Fibroblast of lung (primary cell): ENCODE results near the gene BAMBI. TPM values are rescaled to one million over a fixed set of nuclear protein-coding genes. Genes with fewer than 3 reads are reported as not detected.
A peak's percentile ranks its signal among the peaks of the same experiment; 100 is the strongest.

ENCODE experiments used
- DNase-seq, 2 donors: peaks; one replicate each; pipeline versions ENCODE4 v3.0.0 to v3.0.0-alpha.2; 2010; ENCODE audit warnings: low read depth in 2 of 2
- H2AFZ ChIP-seq: 2 replicates; pipeline ENCODE4 v1.5.1; 2012; ENCODE audit warnings: low read length, control low read depth, inconsistent platforms
- H3K27ac ChIP-seq: 2 replicates; pipeline ENCODE4 v1.5.1; 2011; ENCODE audit warnings: low read length, control low read depth; ENCODE audit not compliant: insufficient read depth
- H3K27me3 ChIP-seq: 2 replicates; pipeline ENCODE4 v1.5.1; 2011; ENCODE audit warnings: mild to moderate bottlenecking, low read length; ENCODE audit not compliant: control insufficient read depth, insufficient read depth
- H3K36me3 ChIP-seq: 2 replicates; pipeline ENCODE4 v1.5.1; 2011; ENCODE audit warnings: low read length; ENCODE audit not compliant: control insufficient read depth, insufficient read depth
- H3K4me1 ChIP-seq: 2 replicates; pipeline ENCODE4 v1.5.1; 2011; ENCODE audit warnings: low read length; ENCODE audit not compliant: control insufficient read depth, insufficient read depth; ENCODE audit errors: extremely low read depth
- H3K4me2 ChIP-seq: 2 replicates; pipeline ENCODE4 v1.5.1; 2011; ENCODE audit warnings: low read length, control low read depth; ENCODE audit not compliant: insufficient read depth; ENCODE audit errors: extremely low read depth
- H3K4me3 ChIP-seq, 4 experiments: fragments of 200-600 bp in 1 of 4; sonication (generic) in 1 of 4; replicated peaks in 1 of 4; 2 replicates each; pipeline ENCODE4 v1.5.1; 2011 to 2016; ENCODE audit warnings: low read length in 4 of 4, low read depth in 3 of 4, mild to moderate bottlenecking in 3 of 4, control low read depth in 2 of 4, inconsistent platforms in 1 of 4, mixed read lengths in 1 of 4; ENCODE audit not compliant: insufficient read depth in 1 of 4; ENCODE audit errors: control extremely low read depth in 1 of 4
- H3K79me2 ChIP-seq: 2 replicates; pipeline ENCODE4 v1.5.1; 2012; ENCODE audit warnings: mild to moderate bottlenecking, low read length, inconsistent platforms; ENCODE audit not compliant: control insufficient read depth, insufficient read depth
- H3K9ac ChIP-seq: 2 replicates; pipeline ENCODE4 v1.5.1; 2011; ENCODE audit warnings: mild to moderate bottlenecking, low read length, control low read depth; ENCODE audit not compliant: insufficient read depth
- H3K9me3 ChIP-seq: 2 replicates; pipeline ENCODE4 v1.5.1; 2012; ENCODE audit warnings: low read depth, low read length; ENCODE audit not compliant: control insufficient read depth, insufficient read depth
- H4K20me1 ChIP-seq: 2 replicates; pipeline ENCODE4 v1.5.1; 2011; ENCODE audit warnings: low read length; ENCODE audit not compliant: control insufficient read depth, insufficient read depth; ENCODE audit errors: extremely low read depth
- CTCF ChIP-seq, 2 donors: IDR thresholded peaks in 1 of 2; conservative IDR thresholded peaks in 1 of 2; 1 replicate in 1 of 2; 2 replicates in 1 of 2; pipeline ENCODE4 v1.5.1; 2011 to 2012; ENCODE audit warnings: low read length in 2 of 2, control low read depth in 1 of 2, inconsistent platforms in 1 of 2, low read depth in 1 of 2, mild to moderate bottlenecking in 1 of 2
- EZH2 ChIP-seq: IDR thresholded peaks from 2 replicates; pipeline ENCODE4 v1.5.1; 2012; ENCODE audit warnings: low read length, control low read depth, mild to moderate bottlenecking; ENCODE audit errors: missing control alignments
- polyA plus RNA-seq, 2 donors: library from polyadenylated mRNA; depleted of rRNA in 1 of 2; stranded (reverse) in 1 of 2; unstranded in 1 of 2; fragments of >200 nt; gene quantifications; 2 replicates each; pipeline ENCODE4 v1.2.1, GENCODE V29; 2011 to 2012; ENCODE audit warnings: missing spikeins in 1 of 2
- total RNA-seq: library from RNA; depleted of rRNA; stranded (reverse); fragments of >200 nt; gene quantifications from 2 replicates; pipeline ENCODE4 v1.2.1, GENCODE V29; 2014

Gene BAMBI
- total and polyA plus RNA-seq, 2 donors (not counting 1 experiment from before 2014, with no cell fraction given), result 4.6 to 17.8 TPM

GRCh38 chr10:28704464-28705161 lies 27.3 kb downstream of the BAMBI start:
- H3K9ac ChIP-seq, result no peak overlapping the region
- no peaks in the 10 kb centered on the region for H4K20me1 ChIP-seq
- H3K9me3 ChIP-seq, result no peaks in the 10 kb centered on the region
- peak in 1 of 2 donors; percentile 26 for DNase-seq
- TF ChIP-seq EZH2, result no peak
- TF ChIP-seq CTCF (conservative IDR thresholded peaks at IDR 0.05 in 1 of 2, IDR thresholded peaks at IDR 0.05 in 1 of 2; ENCODE audit: low read depth in 1 of 2, low read length in 2 of 2), result no peak
- H3K27ac ChIP-seq, result no peak overlapping the region
- H3K4me2 ChIP-seq, result no peak overlapping the region
- H2AFZ ChIP-seq, result no peak overlapping the region
- no peak overlapping the region for H3K4me3 ChIP-seq
- H3K27me3 ChIP-seq, result no peaks in the 10 kb centered on the region
- H3K36me3 ChIP-seq, result no peaks in the 10 kb centered on the region
- H3K79me2 ChIP-seq, result no peaks in the 10 kb centered on the region
- no peaks in the 10 kb centered on the region for H3K4me1 ChIP-seq

- Histone ChIP-seq H3K36me3 (no peaks in the 10 kb centered on the region), H3K9me3 (no peaks in the 10 kb centered on the region), H4K20me1 (no peaks in the 10 kb centered on the region), H3K27me3 (no peaks in the 10 kb centered on the region), H3K4me1 (no peaks in the 10 kb centered on the region), H3K79me2 (no peaks in the 10 kb centered on the region), H3K27ac (no peak overlapping the region), H3K4me3 (no peak overlapping the region), H2AFZ (no peak overlapping the region), H3K4me2 (no peak overlapping the region), H3K9ac (no peak overlapping the region)
- TF ChIP-seq CTCF (conservative IDR thresholded peaks at IDR 0.05 in 1 of 2, IDR thresholded peaks at IDR 0.05 in 1 of 2; ENCODE audit: low read depth in 1 of 2, low read length in 2 of 2) (no peak), EZH2 (no peak)
- DNase-seq, result no peak
These were observed 28.2 kb downstream of the BAMBI start for GRCh38 chr10:28705472-28705871.

GRCh38 chr10:28709001-28709710 lies 31.8 kb downstream of the BAMBI start:
- Histone ChIP-seq H3K4me2 (no peak overlapping the region), H3K9ac (no peak overlapping the region), H3K9me3 (no peaks in the 10 kb centered on the region), H3K4me3 (no peak overlapping the region), H3K27ac (no peak overlapping the region), H2AFZ (no peak overlapping the region), H4K20me1 (no peaks in the 10 kb centered on the region), H3K4me1 (no peaks in the 10 kb centered on the region), H3K36me3 (no peaks in the 10 kb centered on the region), H3K27me3 (no peaks in the 10 kb centered on the region), H3K79me2 (no peaks in the 10 kb centered on the region)
- no peak for DNase-seq
- TF ChIP-seq EZH2 (no peak), CTCF (conservative IDR thresholded peaks at IDR 0.05 in 1 of 2, IDR thresholded peaks at IDR 0.05 in 1 of 2; ENCODE audit: low read depth in 1 of 2, low read length in 2 of 2) (no peak)
